ENCODE data around the gene HMCN1.

The HMCN1 gene

DNA sequence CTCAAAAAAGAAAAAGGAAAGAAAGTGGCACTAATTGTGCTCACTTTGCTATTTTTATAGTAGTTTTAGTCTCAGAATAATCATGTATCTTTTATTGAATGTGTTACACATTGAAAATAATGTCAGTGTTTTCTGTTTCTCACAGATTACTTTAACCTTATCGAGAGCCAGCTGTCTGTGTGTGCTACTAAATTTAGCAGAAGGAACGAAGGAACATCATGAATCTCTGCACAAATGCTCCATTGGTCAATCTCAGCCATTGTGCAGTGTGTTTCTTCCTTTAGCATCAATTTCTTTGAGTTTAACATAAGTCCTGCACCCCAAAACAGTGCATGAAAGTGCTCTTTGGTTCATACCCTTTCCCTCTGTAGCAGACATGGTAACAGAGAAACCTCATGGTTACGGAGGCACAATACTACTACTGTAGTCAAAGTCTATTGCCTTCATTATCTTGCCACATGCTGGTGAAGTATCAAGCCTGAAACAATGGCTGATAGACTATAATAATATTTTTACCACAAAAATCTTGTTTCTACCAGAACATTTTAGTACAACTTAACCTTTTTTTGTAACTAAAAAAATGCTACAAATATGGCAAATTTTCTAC, 310.0 kb downstream of the HMCN1 start:
- no peak for DNase-seq

DNA sequence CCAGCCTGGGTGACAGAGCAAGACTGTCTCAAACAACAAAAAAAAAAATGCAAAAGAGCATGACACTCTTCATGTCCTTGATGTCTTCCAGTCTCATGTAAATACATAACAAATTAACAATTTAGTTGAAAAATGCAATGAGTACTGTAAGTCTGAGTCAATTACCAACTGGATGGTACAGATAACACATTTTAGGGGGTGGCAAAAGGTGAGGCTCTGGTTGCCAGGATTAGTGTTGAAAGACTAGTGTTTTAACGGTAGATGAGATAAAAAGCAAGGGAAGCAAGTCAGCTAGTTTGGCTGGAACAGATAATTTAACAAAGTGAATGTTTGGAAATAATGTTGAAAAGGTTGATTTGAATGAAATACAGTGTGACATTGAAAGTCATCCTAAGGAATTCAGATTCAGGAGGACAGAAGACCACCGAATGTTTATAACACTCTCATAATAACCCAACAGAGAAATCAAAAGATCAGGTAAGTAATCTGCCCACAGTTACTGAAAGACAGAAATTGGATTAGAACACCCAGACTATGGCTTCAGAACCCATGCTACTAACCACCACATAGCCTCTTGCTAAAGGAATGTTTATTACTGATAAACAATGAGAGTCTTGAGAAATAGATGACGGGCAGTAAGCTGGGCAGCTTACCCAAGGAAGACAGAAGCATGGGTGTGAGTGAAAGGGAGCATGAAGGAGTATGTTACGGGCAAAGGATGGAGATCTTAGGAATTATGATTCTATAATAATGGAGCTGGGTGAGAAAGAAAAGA, 312.4 kb downstream of the HMCN1 start:
- no peak for DNase-seq

DNA sequence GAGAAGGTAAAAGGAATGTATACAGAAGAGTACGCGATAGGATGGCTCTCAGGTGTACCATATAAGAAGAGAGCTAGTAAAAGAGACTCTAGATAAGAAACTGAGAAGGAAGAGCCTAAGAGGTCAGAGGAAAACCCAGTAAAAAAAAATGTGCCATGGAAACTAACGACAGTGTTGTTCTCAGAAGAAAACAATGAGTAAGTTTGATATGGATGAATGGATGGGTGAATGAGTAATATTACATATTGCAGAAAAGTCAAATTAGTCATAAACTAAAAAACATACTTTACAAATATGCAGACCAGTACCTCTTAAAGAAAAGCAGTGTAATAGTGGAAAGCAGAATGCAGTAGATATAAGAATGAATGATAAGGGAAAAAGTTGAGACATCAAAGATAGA, 316.2 kb downstream of the HMCN1 start:
- DNase-seq: no peak

DNA sequence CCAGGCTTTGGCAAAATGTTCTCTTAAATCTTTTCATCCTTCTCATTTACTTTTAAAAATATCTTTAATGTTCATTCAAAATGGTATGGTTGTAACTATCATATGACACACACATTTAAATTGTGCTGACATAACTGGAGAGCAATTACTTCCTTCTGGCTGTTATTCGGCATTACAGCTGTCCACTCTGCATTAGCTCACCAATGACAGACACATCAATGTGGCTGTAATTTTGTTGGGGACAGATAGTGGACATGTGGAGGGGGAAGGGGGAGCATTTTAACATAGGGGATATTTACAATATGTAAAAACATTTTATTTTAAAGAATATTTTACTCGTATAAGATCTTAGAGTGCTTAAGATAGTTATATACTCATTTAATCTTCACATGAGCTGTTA, 319.8 kb downstream of the HMCN1 start:
- DNase-seq: no peak

DNA sequence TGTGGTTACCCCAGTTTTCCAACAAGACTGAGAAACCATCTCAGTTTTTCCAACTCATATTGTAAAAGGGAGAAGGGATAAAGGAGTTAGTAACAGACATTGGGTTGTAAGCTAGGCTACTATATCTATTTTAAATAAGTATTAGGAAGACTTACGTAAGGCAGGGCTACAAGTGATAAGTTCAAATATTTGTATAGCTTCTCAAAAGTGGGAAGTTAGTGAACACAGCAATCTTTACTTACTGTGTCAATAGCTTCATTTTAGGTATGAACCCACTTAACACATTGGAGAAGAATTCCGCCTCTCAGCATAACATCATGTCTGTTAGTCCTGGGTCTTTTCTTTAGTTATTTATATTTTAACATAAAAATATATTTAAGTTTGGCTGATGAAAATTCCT, 320.7 kb downstream of the HMCN1 start:
- no peak for DNase-seq

DNA sequence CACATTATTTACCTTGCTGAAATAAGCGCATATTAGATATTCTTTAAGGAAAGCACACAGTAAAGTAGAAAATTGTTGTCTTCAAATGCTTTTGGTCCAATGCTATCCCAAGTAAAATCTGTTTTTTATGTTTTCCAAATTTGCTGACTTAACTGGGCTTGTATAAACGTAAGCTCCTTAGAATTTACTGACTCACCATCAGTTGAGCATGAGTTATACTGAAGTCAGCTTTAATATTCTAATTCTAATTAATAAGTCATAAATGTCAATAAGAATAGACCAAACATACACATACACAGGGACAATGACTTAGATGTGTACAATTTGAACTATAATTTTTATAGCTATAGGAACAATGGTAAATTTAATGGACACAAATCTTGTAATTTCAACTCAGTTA, 321.7 kb downstream of the HMCN1 start:
- no peak for DNase-seq

DNA sequence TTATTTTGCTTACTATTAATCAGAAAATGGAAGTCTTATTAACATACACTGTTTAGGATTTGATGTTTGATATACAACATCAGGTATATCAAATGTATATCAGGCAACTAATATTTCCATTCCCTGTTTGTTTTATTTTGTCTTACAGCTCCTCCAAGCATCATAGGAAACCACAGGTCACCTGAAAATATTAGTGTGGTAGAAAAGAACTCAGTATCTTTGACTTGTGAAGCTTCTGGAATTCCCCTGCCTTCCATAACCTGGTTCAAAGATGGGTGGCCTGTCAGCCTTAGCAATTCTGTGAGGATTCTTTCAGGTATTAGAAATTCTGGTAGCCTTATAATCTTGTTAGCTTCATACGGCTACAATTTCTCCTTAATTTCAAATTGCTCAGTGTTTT, 322.9 kb downstream of the HMCN1 start:
- DNase-seq: no peak

DNA sequence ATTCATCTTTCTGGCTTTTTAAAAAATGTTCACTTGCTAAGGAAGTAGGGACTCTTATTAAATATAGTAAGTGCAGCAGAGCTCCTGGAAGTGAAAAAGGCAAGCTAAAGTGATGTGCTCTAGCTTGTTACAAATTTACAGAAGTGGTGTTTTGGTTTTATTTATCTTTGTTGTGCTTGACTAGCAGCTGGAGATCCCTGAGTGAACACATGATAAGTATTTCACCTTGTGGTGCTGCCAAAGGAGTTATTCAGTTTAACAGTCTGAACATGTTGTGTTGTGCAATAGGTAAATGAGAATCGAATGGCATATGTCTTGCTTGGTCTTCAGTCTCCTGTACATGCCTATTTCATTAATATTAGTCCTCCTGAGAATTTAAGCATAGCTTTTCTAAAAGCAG, 325.1 kb downstream of the HMCN1 start:
- DNase-seq: no peak

DNA sequence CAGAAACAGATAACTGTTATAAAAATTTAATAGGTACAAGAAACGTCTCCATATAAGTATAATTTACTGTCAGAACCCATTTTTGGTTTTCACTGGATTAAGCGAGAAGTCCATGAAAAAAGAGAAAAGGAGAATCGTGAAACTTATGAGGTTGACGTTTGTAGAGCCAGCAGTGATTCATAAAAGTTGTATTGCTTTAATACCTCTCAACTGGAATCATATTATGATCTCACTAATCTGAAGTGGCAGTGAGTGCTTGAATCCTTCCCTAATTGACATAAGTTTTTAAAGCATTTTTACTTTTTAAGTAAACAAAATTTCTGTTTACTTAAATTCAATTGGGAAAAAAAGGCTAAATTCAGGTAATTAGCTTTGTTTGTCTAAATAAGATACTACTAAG, 325.6 kb downstream of the HMCN1 start:
- no peak for DNase-seq

DNA sequence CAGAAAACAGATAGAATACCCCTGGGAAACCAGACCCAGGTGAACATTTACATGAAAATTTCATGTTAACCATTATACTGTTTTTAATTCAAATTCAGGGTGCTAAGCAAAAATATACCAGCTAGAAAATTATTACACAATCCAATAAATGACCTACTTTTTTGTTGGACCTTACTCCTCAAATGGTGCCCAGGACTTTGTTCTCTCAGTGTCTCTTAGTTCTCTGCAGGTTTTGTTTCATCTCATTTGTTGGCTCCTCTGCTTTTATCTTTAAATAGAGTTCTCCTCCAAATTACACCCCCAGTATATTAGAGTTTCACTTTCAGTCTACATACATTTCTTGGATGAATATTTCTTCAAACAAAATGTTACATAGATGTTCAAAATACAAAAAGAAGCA, 326.0 kb downstream of the HMCN1 start:
- no peak for DNase-seq

DNA sequence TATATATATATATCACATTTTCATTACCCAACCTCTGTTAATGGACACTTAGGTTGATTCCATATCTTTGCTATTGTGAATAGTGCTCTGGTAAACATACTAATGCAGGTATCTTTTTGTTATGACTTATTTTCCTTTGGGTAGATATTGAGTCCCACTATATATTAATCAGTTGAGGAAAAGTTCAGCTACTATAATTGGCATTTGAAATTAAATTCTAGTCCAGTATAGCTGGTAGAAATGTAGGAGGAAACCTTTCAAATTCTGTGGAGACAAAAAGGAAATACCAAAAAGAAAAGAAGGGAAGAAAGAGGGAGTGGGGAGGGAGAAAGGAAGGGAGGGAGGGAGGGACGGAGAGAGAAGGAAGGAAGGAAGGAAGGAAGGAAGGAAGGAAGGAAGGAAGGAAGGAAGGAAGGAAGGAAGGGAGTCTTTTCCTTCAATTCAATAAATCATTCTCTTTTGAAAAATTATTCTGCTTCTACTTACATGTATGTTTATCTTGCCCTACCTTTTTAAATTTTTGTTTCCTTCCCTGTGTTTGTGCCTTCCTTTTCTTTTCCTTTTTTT, 329.0 kb downstream of the HMCN1 start:
- DNase-seq: no peak

DNA sequence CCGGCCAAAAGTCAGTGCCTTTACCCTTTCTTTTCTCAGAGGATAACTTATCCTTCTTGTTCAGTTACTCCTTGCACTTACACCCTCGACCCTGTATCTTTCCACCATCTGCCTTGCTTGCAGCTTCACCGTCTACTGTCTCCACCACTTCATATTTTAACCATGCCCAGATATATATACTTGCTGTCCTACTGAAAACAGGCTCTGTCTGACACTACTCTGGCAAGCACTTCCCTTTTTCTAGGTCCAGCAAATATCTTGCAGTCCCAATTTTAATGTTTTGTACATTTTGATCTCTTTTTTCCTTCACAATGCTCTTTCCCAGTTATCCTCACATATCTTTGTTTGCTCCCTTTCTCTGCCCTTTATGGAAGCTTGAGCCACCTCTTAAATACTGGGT, 332.2 kb downstream of the HMCN1 start:
- DNase-seq: no peak

DNA sequence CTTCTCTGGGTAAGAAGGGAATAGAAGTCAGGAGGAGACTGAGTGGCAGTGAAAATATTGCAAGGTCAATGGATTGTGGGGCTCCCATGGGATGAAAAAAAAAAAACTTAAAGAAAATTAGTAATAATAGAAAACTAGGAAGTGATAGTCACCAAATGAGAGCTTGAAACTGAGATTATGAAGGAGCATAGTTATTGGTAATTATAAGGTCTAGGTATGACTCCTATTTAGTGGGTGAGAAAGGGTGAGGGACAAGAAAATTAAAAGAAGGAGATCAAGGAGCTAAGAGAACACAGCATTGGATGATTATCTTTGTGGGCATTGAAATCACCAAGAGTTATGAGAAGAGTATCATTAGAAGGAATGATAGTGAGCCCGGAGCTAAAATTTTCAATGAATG, 339.5 kb downstream of the HMCN1 start:
- no peak for DNase-seq

DNA sequence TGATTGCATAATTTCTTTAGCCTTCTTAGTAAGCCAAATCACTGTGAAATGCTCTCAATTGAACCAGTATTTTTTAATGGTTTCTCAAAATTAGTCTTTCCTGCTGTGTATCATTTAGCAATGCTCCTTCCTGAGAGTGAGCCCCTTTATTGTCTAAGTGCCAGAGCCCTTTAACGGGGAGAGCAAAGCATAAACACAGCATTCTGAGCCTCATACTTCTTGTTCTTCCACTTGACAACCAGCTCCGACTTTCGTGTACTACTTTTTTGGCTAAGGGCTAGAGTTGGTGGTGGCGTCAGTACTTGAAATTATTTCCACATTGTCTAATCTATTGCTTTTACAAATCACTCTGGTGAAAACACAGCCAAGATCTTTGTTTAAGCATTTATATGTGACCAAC, 341.8 kb downstream of the HMCN1 start:
- DNase-seq: no peak

DNA sequence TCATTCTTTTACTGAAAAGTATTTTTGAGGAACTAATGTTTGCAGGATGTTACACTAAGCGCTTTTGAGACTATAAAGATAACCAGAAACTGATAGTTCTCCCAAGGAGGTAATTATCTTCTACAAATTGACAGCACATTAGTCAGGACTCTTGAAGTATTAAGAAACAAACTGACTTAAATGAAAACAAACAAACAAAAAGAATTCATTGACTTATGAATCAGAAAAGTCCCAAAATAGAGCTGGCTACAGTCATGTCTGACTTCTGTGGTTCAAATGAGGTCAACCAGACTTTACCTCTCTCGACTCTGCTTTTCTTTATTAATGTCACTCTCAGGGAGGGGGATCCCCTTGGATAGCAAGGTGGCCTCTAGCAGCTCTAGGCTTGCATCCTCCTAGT, 344.1 kb downstream of the HMCN1 start:
- DNase-seq: no peak

DNA sequence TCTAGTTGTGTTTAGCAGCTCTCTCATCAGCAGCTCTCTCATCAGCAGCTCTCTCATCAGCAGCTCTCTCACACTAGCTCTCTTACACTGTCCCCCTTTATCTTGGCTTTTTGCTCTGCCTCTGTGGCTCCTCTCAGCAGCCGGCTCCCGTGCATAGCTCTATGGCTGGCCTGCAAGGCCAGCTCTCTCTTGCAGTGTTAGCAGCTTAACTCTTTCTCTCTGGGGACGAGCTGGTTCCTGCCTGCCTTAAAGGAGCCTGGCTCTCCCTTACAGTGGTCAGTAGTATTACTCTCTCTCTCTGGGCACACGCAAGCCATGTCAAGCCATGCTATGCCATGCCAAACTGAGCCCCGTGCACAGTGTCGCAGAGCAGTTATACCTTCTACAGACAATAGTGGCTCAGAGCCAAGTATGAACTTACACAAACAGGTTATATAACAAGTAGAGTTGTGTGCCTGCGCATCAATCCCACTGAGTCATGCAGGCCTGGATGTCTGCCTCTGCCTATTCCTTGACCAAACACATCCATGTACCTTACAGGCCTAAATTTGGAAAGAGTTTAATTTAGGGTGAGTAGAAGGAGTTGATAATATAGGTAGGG, 345.0 kb downstream of the HMCN1 start:
- DNase-seq: no peak

DNA sequence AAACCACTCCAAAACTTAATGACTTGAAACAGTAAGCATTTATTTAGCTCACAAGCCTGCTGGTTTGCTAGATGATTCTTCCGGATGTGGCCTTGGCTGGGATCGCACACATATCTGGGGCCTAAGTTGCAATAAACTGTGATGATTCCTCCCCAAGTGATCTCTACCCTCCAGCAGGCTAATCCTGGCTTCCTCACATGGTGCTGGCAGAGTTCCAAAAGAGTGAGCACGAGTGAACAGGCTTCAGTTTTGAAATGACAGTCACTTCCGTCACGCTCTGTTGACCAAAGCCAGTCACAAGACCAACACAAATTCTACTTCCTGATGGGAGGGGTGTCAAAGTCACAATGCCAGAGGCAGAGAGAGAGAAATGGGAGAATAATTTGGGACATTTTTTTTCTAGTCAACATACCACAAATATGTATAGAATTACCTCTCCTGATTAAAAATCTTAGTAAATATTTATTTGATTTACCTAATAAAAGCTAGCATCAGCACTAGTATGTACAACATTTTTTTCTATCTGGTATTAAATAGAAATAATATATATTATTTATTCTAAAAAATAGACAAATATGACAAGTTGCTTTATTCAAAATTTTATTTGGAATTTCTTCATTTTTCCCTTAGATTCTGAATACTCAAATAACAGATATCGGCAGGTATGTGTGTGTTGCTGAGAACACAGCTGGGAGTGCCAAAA, 348.2 kb downstream of the HMCN1 start:
- DNase-seq: no peak

DNA sequence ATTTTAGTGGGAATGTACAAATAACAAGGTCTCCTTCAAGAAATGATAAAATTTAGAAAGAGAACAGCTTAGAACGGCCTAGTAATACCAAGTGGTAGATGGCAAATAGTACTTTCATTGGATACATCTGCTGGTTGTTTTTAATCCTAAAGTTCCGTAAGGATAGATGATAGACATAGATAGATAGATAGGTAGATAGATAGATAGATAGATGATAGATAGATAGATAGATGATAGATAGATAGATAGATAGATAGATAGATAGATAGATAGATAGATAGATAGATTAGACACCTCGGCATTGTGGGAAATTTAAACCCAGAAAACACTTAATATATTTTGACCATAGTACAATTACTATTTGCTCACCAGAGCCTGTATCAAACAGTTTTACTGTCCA, 352.4 kb downstream of the HMCN1 start:
- no peak for DNase-seq

DNA sequence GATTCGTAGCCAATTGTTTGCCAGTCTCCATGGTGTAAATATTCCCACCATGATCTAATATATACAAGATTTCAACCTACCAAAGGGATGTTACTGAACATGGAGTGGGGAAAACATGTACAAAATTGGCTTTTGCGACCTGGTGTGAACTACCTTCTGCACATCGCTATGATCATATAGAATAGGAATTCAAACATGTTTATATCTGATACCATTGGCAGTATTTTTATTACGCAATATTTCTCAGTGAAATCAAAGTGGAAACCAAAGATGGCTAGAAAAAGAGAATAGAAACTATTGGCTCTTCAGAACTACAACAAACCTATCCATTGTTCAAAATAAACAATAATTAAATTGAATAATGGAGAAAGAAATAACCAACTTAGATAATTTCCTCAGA, 355.7 kb downstream of the HMCN1 start:
- DNase-seq: no peak

DNA sequence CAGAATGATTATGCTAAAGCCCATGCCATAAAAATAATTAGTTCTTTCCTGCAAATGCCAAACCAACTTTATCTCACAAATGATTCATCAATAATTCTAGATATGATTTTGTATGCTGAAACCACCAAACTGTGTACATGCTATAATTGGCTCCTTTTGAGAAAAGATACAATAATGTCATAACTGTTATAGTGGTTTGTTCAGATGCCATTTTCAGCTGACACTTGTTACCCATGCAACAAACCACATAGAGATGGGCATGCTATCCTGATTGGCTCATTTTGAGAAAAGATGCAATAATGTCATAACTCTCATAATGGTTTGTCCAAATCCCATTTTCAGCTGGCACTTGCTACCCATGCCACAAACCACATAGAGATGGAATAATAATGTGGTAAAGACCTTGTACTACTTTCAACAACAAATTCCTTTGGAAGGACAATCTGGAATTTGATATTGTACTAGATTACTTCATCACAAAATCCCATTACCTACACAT, 357.1 kb downstream of the HMCN1 start:
- DNase-seq: no peak

DNA sequence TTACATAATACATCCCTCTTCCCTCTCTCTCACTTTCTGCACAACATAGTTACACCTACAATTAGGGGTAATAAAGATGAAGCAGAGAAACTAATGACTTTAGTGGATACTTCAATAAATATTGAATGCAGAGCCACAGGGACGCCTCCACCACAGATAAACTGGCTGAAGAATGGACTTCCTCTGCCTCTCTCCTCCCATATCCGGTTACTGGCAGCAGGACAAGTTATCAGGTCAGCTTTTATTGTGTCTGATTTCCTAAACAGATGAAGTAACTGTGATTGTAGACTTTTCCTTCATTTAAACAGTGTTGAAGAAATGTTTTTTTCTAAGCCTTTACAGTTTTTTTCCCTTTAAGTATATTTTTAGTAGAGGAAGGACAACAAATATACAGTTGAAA, 359.2 kb downstream of the HMCN1 start:
- no peak for DNase-seq

DNA sequence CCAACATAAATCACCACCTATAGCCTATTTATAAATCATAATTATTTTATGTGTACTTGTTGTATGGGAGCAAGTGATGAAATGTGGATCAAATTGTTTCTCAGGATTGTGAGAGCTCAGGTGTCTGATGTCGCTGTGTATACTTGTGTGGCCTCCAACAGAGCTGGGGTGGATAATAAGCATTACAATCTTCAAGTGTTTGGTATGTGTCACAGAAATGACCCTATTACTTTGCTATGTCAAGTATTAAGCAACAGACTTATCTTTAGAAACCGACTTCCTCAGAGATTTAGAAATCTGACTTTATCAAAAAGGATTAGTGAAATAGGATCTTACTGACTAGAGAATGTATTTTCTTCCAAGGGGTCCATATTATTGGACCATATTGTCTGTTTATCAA, 360.0 kb downstream of the HMCN1 start:
- no peak for DNase-seq

DNA sequence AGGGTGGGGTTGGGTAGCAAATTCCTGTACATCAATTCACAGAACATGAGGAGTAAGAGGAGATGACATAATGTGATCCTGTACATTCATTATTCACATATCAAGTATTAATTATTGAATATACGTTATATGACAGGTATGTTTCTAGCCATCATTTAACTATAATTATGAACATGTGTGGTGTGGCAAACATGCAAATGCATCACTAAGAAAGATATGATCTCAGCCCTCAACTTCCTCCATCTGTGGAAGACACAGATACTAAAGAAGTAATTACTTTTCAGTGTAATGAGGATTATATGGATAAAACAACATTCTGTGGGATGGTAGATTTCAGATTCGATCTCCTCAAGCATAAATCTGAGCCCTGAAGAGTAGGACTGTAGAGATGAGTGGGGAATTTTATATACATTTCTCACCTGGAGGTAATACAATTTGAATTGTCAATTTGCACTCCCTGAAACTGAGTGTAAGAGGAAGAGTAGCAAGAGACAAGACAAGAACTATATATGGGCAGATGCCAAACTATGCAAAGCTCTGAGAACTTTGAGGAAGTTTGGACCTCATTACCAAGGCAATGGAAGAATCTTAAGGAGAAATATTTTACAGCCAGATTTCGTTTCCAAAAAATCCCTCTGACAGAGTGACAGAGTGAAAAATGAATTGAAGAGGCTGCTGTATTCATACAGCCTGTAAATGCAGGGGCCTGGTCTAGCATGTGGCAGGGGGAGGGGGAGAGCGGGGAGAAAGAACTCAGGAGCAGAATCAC, 365.3 kb downstream of the HMCN1 start:
- no peak for DNase-seq
